Activated CD8-positive, alpha-beta memory T cell treated with anti-CD3 and anti-CD28 coated beads, Interleukin-2, amount 50 U/mL, for 1 hour (primary cell): ENCODE results near the gene DCAF15.
"Not testable (repeated sequence)": the region's sequence is repeated elsewhere in the genome, so short reads cannot be mapped to it uniquely, and the experiment has no call there.

ENCODE experiments used
- DNase-seq: peaks from one replicate; pipeline ENCODE4 v3.0.0-alpha.2; 2020; ENCODE audit errors: extremely low read depth

Gene DCAF15, protein sequence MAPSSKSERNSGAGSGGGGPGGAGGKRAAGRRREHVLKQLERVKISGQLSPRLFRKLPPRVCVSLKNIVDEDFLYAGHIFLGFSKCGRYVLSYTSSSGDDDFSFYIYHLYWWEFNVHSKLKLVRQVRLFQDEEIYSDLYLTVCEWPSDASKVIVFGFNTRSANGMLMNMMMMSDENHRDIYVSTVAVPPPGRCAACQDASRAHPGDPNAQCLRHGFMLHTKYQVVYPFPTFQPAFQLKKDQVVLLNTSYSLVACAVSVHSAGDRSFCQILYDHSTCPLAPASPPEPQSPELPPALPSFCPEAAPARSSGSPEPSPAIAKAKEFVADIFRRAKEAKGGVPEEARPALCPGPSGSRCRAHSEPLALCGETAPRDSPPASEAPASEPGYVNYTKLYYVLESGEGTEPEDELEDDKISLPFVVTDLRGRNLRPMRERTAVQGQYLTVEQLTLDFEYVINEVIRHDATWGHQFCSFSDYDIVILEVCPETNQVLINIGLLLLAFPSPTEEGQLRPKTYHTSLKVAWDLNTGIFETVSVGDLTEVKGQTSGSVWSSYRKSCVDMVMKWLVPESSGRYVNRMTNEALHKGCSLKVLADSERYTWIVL

DNA sequence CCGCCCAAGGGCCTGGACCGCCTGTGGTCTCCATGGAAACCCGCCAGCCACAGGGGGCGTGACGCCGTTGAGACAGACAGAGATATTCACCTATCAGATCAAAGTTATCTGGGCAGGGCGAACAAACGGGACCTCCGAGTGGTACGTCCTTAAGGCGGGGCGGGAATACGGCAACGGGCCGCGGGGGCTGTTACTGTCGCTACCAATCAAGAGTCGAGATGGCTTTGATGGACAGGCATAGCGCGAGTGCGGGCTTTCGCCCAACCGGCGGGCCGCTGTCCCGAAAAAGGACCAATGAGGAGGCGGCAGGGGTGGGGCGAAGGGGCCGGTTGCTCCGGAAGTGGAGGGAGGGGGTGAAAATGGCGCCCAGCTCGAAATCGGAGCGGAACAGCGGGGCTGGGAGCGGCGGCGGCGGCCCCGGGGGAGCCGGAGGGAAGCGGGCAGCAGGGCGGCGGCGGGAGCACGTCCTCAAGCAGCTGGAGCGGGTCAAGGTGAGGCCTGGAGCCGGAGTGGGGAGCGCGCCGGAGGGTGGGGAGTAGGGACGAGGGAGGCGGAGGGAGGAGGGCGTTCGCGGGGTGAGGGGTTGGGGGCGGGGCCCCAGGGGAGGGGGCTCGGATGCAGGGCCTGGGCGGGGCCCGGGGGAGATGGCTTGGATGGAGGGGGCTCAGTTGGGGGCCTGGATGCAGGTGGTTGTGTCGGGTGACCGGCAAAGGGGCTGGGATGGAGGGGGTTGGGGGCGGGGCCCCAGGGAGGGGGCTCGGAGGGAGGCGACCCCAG is at the start of gene DCAF15:
TSS of gene DCAF15 (plus strand) at position 356 of the 777 bp plus-strand sequence. CDS start at position 360, 4 bp downstream.
- peak; percentile 98 for DNase-seq

DNA sequence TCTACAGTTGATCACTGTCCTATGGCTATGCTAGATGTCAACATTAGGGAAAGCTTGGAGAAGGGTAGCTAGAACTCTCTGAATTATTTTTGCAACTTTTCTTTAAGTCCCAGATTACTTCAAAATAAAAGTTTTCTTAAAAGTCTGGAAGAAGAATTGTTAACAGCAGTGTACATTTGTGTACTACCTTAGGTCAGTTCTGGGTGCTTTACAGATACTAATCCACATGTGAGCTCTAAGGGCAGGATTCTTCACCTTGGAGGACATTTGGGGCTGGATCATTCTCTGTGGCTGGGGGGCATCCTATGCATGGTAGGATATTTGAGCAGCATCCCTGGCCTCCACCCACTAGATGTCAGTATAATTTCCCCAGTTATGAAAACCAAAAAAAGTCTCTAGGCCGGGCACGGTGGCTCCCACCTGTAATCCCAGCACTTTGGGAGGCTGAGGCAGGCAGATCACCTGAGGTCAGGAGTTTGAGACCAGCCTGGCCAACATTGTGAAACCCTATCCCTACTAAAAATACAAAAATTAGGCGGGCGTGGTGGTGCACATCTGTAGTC is 49.2 kb upstream of the DCAF15 start:
- DNase-seq = no peak

DNA sequence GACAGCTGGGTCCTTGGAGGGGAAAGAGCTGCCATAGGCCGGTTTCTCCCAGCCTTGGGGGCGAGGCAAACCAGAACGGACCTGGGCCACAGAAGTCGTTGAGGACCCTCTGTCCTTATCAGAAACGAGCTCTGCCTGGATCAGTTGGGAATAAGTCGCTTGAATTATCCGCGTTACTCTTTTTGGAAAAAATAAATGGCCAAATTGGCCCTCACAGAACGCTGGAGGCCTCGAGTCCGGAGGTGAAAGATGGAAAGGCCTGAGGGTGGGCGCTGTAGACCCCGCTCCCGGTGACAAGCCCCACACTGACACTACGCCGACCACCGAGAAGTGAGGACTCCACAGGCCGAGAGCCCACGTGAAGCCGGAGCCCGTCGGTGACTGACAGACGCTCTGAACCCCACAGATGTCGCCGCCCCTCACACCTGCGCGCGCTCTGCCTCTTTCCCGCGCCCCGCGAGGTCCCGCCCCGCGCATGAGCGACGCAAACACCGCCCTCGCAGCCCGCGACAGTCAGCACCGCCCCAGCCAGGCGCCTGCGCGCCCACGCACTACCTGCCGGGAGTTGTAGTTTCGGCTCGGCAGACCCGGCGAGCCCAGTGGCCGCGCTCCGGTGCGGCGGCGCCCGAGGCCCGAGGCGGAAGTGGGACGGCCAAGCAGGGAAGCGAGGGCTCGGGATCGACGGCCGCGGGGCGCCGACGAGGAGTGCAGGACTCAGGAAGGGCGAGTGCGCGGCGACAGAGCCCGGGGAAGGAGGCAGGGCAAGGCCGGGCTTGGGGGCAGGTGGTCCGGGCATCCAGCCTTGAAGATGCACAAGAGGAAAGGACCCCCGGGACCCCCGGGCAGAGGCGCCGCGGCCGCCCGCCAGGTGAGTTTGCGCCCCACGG is 46.4 kb upstream of the DCAF15 start, which contains the start of the genes BRME1 and CC2D1A:
TSS of gene BRME1 (minus strand) at position 484 of the 887 bp plus-strand sequence. CDS start 1,225 bp downstream, outside the sequence.
TSS of gene CC2D1A (plus strand) at position 568 of the 887 bp plus-strand sequence. CDS start at position 809, 241 bp downstream.
- DNase-seq = peak; percentile 79

DNA sequence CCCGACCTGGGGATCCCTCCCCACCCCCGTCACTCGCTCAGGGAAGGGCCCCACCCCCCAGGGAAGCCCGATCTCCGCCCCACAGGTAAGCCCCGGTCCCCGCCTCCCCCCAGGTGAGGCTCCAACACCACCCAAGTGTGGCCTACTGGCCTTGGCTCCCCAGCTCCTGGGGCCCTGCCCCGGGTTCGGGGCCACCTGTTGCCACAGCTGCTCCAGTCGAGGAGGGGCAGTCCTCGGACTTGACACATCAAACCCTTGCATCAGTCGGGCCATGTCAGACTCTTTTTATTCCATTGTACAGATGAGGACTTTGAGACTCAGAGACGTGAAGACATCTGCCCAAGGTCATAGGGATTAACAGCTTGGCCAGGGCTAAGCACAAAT is 45.8 kb upstream of the DCAF15 start:
- no peak for DNase-seq

DNA sequence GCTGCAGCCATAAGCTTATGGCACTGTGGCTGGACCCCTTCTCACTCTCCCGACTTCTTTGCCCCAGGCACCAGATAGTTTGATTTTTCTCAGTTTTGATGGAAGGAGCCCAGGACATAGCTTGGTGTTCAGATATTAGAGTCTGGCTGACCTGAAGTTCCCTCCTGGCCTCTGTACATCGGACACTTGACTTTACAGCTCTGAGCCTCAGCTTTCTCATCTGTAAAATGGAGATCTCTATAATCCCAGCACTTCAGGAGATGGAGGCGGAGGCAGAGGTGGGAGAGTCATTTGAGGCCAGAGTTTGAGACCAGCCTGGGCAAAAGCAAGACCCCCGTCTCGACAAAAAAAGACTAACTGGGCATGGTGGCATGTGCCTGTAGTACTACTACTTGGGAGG is 45.4 kb upstream of the DCAF15 start:
- DNase-seq = no peak

DNA sequence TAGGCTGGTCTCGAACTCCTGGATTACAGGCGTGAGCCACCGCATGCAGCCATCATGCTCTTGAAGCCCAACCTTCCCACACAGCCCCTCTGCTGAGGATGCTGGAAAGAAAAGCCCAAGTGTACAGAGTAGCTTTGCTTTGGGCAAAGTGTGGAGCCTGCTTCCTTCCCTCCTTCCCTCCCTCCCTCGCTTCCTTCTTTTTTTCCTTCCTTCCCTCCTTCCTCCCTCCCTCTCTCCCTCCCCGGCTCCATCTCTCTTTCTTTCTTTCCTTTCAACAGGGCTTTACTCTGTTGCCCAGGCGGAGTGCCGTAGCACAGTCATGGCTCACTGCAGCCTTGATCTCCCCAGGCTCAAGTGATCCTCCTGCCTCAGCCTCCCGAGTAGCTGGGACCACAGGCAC is 43.6 kb upstream of the DCAF15 start:
- no peak for DNase-seq

DNA sequence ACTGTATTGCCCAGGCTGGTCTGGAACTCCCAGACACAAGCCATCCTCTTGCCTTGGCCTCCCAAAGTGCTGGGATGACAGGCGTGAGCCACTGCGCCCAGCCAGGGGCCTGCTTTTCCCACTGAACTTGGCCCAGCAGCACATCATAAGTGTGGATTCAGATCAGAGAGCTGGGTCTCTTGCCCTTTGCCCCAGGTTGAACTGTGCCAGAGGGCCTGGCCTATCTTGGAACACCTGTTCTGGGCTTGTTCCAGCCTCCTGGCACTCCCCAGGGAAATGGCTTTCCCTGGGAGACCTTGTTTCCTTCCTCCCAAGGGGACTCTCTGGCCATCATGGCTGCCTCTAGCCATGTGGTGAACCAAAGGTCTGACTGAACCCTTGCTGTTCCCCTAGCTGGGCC is 42.9 kb upstream of the DCAF15 start:
- no peak for DNase-seq

DNA sequence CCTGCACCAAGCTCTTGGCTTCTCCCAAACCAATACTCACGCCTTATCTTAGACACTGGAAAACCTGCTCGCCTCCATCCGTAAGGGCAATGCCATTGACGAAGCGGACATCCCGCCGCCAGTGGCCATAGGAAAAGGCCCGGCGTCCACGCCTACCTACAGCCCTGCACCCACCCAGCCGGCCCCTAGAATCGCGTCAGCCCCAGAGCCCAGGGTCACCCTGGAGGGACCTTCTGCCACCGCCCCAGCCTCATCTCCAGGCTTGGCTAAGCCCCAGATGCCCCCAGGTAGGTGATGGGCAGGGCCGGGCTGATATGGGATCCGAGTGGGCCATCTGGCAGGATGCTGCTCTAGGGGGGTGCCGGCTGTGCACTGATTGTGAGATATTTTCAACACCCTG is 39.0 kb upstream of the DCAF15 start:
- no peak for DNase-seq

DNA sequence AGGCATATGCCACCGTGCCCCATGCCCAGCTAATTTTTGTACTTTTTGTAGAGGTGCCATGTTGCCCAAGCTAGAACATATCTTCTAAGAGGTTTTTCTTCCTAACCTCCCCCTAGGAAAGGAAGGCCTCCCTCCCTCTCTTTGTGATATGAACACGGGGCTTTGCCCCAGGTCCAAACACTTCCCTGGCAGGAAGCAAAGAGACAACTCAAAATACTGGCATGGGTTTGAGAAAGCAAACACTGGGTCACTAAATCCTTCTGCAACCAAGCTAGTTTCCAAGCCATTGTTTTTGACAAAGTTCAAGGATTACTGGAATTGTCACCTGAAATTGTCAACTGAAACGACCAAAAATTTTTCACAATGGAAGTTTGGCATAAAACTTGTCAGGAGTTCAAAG is 37.5 kb upstream of the DCAF15 start:
- DNase-seq = no peak

DNA sequence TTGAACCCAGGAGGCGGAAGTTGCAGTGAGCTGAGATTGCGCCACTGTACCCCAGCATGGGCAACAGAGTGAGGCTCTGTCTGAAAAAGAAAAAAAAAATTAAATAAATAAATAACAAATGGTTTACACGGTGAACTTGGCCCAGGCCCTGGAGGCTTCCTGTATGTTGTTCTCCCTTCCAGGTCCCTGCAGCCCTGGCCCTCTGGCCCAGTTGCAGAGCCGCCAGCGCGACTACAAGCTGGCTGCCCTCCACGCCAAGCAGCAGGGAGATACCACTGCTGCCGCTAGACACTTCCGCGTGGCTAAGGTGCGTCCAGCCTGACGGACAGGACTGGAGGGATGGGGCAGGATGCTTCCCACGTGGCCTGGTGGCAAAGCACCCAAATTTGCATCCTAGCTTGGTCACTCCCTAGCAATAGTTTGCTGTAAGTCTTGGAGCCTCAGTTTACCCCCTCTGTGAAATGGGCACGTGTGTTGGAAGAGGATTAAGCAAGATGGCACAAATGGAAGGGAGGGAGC is 34.4 kb upstream of the DCAF15 start:
- no peak for DNase-seq

DNA sequence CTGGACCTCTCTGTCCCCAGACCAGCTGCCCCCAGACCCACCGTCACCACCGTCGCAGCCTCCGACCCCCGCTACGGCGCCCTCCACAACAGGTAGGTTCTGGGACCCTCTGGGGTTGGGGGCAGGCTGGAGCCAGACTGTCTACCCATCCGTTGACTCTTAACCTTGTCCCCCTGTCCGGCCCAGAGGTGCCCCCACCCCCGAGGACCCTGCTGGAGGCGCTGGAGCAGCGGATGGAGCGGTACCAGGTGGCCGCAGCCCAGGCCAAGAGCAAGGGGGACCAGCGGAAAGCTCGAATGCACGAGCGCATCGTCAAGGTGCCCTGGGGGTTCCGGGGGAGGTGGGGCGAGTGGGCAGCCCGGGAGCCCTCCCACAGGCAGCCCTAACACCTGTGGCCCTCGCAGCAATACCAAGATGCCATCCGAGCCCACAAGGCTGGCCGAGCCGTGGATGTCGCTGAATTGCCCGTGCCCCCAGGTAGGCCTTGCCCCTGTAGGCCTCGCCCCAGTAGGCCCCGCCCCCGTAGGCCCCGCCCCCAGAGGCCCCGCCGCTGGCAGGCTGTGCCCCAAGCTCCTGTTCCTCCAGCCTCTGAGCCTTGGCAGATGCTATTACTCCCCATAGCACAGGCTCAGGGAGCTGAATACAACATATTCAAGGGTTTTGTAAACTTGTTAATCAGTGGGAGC is 33.4 kb upstream of the DCAF15 start:
- no peak for DNase-seq

DNA sequence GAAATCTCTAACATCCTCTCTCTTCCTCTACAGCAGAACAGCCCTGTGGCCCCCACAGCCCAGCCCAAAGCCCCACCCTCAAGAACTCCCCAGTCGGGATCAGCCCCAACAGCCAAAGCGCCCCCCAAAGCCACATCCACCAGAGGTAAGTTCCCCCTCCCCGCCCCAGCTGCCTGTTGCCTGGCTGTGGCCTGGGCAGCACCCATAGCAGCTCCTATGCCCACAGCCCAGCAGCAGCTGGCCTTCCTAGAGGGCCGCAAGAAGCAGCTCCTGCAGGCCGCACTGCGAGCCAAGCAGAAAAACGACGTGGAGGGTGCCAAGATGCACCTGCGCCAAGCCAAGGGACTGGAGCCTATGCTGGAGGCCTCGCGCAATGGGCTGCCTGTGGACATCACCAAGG is 31.8 kb upstream of the DCAF15 start:
- no peak for DNase-seq

DNA sequence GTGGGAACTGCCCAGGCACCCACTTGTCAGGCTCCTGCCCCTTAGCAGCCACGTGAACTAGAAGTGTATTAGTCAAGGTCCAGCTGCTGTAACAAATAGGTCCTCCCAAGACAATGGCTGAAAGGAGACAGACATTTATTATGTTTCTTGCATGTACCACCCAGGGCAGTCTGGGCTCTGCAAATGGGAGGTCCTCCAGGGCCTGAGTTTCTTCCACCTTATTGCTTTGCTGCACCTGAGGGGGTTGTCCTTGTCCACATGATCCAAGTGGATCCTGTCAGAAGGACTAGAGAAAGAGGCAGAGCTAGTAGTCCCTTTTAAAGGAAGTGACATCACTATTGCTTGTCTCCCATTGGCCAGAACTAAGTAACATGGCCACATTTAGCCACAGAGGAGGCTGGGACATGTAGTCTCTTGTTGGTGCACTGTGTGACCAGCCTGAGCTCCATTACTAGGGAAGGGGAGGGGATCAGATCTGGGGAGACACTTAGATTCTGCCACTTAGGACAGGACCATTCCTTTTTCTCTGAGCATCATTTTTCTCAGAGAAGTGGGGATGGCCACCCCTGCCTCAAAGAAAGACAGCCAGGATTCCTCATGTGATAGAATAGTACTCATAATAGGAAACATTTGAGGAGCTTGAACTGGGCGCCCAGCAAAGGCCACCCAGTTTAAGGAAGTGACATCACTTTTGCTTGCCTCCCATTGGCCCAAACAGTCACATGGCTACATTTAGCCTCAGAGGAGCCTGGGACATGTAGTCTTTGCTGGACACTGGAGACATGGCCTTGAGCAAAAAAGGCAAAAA is 31.2 kb upstream of the DCAF15 start:
- no peak for DNase-seq

DNA sequence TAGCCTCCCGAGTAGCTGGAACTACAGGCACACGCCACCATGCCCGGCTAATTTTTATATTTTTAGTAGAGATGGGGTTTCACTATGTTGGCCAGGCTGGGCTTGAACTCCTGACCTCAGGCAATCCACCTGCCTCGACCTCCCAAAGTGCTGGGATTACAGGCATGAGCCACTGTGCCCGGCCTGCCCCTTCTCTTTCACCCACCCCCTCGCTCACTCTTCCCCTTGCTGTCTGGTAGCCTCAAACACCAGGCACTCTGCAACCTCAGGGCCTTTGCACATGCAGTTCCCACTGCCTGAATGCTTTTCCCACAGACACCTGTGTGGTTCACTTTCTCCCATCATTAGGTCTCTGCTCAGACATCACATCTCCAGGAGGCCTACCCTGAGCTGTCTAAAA is 30.2 kb upstream of the DCAF15 start:
- DNase-seq = not testable (repeated sequence)

DNA sequence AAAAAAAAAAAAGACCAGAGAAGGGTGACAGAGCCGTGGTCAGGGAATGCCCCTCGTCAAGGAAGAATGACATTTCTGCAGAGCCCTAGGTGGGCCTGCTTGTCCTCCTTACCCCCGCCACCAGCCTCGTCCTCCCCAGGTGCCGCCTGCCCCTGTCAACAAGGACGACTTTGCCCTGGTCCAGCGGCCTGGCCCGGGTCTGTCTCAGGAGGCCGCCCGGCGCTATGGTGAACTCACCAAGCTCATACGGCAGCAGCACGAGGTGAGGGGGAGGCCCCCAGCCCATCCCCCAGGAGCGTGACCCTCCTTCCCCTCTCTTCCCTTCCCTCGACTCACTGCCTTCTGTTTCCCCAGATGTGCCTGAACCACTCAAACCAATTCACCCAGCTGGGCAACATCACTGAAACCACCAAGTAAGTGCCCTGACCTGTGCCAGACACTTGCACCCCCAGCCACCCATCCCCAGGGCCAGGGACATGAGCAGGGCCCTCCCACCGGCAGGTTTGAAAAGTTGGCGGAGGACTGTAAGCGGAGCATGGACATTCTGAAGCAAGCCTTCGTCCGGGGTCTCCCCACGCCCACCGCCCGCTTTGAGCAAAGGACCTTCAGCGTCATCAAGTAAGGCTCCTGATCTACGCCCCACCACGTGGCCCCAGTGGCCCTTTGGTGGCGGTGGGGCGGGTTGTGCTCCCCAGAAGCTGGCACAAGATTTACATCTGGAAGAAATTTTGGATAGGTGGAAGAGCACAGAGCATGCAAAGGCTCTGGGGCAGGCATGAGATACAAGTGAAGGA is 28.9 kb upstream of the DCAF15 start:
- DNase-seq = no peak

DNA sequence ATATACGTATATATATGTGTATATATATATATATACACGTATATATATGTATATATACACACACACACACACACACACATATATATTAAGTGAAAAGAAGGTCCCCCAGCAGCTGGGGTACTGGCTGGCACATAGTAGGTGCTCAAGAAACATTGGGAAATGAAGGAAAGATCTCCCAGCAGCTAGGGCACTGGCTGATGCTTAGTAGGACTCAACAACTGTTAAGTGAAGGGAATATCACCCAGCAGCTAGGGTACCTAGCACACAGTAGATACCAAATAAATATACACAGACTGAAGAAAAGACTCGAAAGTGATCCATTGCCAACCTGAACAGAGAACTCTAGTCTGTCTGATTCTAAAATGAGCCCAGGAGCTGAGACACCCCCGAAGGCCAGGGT is 26.3 kb upstream of the DCAF15 start:
- no peak for DNase-seq

DNA sequence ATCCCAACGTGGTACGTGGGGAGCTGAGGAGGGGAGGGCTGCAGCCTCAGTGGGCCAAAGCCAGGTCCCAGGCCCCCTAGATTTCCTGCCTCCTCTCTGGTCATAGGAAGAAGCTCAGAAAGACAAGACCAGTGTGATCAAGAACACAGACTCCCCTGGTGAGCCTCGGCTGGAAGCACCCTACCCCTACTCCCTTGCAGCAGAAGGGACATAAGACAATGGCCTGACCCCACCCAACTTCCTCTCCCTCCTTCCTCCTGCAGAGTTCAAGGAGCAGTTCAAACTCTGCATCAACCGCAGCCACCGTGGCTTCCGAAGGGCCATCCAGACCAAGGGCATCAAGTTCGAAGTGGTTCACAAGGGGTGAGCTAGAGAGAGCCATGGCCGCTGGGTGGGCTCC is 25.6 kb upstream of the DCAF15 start:
- no peak for DNase-seq

DNA sequence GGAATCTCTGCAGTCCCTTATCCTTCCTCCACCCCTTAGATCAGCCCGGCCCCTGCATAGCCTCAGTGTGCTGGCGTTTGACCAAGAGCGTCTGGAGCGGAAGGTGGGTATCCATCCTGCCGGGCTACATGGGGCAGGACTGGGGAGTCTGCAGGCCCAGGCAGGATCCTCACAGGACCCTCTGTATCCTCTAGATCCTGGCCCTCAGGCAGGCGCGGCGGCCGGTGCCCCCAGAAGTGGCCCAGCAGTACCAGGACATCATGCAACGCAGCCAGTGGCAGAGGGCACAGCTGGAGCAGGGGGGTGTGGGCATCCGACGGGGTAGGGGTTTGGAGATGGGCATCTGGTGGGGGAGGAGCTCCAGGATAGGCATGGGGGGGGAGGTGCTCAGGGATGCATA is 23.0 kb upstream of the DCAF15 start:
- DNase-seq = no peak

DNA sequence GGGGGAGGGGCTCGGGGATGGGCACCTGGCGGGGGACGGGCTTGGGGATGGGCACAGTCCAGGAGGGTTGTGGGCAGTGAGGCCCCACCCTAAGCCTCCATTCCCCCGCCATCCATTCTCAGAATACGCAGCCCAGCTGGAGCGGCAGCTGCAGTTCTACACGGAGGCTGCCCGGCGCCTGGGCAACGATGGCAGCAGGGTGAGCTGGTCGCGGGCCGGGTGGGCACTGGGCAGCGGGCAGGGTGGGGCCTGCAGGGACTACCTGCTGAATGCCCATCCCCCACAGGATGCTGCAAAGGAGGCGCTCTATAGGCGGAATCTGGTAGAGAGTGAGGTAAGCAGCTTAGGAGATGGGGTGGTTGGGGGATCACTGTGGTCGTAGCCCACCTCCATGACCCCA is 22.4 kb upstream of the DCAF15 start:
- DNase-seq = no peak
